Measurements from ENCODE around the gene SYCE1.
"Not testable (repeated sequence)": the region's sequence is repeated elsewhere in the genome, so short reads cannot be mapped to it uniquely, and the experiment has no call there.

SYCE1 gene, protein sequence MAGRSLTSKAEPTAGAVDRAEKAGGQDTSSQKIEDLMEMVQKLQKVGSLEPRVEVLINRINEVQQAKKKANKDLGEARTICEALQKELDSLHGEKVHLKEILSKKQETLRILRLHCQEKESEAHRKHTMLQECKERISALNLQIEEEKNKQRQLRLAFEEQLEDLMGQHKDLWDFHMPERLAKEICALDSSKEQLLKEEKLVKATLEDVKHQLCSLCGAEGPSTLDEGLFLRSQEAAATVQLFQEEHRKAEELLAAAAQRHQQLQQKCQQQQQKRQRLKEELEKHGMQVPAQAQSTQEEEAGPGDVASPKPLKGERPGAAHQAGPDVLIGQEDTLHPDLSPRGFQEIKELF

DNA sequence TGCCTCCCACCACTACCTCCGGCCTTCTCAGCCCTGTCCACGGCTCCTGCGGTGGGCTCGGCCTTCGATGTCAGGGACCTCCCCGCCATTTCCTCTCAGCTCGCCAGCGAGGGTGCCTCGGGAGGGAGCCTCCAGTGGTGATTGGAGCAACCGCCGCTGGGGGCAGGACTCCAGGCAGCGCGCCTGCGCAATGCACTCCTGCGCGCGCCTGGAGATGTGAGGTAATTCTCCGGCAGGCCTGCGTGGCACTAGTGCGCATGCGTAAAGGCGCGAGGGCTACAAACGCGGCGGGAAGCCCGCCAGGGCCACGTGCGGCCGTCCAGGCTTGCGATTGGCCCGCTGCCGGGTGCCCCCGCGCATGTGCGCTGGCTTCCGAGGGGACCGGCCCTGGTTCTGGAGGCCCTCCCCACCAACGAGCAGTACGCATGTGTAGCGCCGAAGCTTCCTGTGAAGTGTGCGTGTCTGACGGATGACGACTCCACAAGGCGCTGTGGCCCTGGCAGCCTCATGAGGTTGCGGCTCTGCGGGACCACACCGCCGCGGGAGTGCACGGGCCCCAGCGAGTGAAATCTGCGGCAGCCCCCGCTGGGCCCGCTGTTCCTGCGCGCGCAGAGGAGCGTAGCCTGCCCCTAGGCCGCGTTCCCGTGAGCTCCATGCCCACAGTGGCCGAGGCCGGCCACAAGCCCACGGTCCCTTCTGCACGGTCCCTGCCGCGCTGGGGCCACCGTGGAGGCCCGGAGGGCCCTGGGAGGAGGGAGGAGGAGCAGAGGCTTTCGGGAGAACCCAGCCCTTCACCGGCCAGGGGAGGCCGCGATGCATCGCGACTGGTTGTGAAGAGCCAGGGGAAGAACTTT, at the start of gene SYCE1:
Gene SYCE1, minus strand, starts transcription at position 143 of the 854 bp plus-strand sequence. Its CDS starts 54 bp downstream, at position 89.
- no peak for DNase-seq

DNA sequence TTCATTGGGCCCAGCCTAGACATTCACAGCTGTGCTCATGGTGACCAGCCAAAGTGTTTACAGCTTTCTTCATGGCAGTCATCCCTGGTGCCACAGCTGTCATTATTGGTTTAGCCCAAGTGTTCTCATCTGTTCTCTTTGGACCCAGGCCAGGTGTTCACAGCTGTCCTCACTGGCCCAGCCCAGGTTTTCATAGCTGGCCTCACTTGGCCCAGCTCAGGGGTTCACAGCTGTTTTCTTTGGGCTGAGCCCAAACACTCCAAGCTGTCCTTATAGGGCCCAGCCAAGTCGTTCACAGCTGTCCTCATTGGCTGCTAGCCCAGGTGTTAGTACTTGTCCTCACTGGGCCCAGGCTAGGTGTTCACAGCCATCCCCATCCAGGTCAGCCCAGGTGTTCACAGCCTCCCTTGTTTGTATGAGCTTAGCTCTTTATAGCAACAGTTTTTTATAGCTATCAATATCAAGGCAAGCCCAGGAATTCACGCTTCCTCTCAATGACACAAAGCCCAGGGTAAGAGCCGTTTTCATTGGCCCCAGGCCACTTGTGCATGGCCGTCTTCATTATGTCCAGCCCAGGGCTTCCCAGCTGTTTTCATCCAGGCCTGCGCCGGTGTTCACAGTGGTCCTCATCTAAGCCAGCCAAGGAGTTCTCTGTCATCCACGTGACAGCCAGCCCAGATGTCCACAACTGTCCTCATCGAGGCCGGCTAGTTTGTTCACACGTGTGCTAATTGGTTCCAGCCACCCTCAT, 49.6 kb upstream of the SYCE1 start:
- DNase-seq = no peak

DNA sequence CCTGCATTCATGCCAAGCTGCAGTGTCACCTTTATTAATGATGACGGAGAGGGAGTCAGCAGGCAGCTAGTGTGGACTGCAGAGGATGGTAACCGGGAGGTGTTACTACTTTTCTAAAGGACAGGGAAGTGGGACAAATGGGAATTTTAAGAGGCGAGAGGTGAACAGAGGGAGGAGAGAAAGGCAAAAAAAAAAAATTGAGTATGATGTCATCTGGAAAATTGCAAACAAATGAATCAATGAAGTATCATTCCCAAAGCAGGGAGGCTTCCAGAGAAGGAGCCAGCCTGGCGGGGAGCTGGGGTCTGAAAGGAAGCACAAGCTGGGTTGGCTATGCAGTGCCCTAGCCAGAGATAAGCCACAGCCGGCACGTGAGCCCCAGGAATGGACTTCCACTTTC, 48.3 kb upstream of the SYCE1 start:
- DNase-seq = no peak

DNA sequence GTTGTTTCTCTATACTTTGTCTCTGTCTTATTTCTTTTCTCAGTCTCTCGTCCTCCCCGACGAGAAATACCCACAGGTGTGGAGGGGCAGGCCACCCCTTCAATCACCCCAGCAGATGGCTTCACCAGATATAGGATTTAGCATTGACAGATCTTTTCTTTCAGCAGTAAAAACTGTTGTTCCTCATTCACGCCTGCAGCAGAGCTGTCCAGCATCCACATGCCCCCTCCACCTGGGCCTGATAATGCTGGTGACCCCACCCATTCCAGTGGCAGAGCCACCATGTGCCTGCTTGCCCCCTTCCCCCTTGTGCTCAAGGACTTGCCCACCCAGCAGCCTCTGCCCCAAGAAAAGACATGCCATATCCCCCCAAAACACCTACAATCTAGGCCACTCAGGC, 45.7 kb upstream of the SYCE1 start:
- no peak for DNase-seq

DNA sequence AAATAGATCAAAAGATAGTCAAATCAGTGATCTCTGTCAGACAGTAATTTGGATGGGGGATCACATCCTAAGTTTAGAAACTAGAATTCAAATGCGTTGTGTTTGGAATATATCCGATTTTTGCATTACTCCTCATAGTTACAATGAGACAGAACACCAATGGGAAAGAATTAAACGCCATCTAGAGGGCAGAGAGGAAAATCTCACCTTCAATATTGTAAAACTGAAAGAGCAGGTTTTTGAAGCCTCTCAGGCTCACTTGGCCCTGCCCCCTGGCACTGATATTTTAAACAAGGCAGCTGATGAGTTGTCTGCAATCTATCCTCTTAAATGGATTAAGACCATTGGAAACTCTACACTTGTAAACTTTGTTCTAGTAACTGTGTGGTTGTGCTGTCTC, 43.5 kb upstream of the SYCE1 start:
- DNase-seq = peak; percentile 4

DNA sequence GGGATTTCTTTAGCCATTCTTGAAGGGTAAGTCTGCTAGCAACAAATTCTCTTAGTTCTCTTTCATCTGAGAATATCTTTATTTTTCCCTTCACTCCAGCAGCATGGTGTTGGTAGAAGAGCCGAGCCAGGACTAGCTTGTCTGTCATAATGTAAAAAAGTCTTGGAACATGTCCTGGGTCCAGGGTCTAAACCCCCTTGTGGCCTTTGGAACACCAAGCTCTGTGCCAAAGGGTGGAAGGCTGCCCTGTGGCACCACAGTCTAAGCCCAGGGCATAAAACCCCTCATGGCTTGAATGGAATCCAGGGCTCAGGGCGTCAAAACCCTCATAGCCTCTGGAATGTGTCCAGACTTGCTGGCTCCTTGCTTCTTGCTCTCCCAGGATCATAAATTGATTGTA, 38.1 kb upstream of the SYCE1 start:
- not testable (repeated sequence) for DNase-seq

DNA sequence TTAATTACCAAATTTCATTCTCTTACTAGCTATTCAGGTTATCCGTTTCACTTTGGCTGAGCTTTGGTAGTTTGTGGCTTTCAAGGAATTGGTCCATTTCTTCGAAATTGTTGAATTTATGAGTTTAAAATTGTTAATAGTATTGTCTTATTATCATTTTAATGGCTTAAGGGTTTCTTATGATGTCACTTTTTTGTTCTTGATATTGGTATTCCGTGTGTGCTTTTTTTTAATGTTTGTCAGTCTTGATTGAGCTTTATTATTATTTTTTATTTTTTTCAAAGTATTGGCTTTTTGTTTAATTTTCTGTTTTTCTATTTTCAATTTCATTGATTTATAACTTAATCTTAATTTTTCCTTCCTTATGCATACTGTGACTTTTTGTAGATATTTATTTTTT, 35.3 kb upstream of the SYCE1 start:
- no peak for DNase-seq

DNA sequence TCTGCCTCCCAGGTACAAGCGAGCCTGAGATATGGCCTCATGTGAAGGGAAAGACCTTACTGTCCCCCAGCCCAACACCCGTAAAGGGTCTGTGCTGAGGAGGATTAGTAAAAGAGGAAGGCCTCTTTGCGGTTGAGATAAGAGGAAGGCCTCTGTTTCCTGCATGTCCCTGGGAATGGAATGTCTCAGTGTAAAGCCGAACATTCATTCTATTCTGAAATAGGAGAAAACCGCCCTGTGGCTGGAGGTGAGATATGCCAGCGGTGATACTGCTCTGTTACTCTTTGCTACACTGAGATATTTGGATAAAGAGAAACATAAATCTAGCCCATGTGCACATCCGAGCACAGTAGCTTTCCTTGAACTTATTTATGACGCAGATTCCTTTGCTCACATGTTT, 34.5 kb upstream of the SYCE1 start:
- not testable (repeated sequence) for DNase-seq

DNA sequence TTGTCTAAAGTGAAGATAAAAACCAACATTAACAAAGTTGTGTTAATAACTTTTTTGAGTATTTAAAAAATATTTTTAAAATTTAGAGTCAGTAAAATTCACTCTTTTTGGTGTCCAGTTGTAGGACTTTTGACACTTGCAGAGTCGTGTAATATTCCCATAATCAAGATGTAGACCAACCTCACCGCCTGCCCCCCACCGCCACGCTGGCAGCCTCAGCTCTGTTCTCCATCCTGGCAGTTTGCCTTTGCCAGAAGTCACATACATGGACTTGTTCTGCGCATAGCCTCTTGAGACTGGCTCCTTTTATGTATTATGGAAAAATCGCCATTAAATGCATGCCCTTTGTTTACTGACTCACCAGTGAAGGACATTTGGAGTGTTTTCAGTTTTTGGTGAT, 27.3 kb upstream of the SYCE1 start:
- no peak for DNase-seq

DNA sequence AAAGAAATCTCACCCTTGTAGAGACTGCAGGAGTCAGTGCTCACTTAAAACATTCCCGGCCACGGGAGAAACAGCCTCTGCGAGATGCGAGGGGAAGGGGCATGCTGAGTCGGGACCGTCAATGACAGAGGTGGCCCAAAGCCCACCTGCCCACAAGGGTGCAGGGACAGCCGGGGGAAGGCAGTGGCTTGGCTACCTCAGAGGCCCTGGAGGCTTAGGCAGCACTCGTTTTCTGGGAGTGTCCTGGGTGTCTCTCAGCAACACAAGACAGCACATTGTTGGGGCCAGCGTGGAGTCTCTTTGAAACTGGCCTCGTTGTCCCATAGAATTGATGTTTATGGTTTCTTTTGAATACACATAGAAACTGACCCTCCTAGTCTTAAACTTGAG, 25.6 kb upstream of the SYCE1 start:
- DNase-seq = no peak

DNA sequence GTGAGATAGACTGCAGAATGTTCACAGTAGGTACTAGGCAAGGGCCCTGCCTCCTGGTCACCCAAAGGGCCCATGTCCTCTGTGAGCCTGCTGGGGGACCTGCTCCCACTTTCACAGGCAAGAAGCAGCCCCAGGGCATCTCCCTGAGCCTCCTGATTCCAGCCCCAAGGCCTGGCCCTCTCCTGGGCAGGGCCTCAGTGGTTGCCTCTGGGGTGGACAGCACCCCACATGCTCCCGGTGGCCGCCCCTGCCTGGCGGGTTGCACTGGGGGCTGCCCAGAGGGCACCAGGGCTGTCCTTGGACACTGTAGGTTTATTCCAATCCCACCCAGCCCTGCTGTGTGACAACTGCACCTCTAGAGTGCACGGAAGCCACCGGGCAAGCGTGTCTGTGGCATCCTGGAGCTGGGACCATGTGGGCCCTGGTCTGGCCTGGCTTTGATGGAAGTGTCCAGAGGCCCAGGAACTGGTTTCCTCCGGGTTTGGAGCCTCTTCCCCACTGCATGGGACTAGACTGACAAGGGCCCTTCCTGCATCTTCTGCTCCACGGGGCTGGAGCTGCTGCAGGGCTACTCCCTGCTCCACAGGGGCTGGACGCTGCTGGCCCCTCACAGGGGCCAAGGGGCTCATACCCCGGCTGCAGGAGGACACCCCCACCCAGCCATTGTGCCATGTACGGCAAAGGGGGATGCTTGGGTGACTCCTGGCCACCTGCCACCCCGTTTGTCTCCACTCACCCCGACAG, 25.0 kb upstream of the SYCE1 start:
- DNase-seq = no peak

DNA sequence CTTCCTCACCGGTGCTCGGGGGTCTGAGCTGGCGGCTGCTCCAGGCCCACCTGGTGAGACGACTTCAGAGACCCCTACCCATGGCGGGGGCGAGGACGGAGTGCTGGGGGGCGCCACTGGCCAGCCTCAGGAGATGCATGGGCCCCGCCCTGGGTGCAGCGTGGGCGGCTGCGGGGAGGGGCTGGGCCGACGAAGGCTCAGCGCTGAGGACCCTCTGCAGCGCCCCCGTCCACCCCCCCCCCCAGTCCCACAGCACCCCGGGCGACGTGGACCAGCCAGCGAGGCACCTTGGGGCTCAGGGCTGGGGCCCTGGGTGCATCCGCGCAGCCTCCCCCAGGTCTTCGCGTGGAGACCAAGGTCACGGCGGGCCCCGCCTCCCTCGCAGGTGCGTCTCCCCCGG, 11.7 kb upstream of the SYCE1 start:
- not testable (repeated sequence) for DNase-seq

DNA sequence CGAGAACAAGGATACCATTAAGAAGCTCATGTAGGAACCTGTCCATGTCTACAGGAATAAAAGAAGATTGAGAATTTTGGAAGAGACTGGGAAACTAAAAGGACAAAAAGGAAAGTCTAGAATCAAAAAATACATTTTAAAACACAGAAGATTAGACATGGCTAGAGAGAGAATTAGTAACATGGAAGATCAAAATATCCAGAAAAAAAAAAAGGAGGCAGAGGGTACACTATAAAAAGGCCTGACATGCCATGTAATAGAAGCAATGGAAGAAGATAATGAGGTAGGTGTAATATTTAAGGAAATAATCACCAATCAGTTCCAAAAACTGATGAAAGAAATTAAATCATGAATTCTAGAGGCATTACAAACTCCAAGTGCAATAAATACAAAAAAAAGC, 8.1 kb upstream of the SYCE1 start:
- not testable (repeated sequence) for DNase-seq

DNA sequence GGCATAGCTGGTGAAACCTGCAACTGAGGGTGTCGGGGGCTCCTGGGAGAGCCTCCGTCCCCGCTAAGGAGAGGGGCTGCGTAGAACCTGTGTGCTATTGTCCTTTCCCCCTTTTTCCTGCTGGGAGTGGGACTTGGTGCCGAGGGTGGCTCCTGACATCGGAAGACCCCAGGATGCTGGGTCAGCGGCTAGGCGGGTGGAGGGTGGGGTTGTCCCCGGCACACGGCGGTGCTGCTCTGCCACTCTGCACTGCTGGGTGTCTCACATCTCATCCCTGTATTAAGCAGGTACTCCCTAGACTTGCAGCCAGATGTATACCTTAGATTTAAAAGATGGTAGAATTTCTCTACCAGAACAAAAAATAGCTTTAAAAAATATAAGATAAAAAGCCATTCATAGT, 6.7 kb upstream of the SYCE1 start:
- DNase-seq = not testable (repeated sequence)

DNA sequence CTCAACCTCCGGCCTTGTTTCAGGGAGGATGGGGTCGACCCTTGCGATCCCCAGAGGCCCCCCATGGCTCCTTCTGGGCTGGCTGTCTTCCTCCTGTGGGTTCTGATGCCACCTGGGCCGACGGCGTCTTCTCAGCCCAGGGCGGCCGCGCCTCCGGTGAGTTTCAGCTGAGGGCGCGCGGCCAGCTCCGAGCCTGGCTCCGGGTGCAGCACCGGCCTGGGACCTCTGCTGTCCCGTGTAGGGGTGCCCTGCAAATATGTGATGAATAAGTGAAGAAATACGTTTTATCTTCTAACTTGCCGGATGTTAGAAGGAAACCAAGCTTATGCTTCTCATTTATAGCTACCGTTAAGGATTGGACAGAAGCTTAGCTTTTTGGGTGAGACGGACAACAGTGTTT, 4.4 kb upstream of the SYCE1 start:
- DNase-seq = not testable (repeated sequence)

DNA sequence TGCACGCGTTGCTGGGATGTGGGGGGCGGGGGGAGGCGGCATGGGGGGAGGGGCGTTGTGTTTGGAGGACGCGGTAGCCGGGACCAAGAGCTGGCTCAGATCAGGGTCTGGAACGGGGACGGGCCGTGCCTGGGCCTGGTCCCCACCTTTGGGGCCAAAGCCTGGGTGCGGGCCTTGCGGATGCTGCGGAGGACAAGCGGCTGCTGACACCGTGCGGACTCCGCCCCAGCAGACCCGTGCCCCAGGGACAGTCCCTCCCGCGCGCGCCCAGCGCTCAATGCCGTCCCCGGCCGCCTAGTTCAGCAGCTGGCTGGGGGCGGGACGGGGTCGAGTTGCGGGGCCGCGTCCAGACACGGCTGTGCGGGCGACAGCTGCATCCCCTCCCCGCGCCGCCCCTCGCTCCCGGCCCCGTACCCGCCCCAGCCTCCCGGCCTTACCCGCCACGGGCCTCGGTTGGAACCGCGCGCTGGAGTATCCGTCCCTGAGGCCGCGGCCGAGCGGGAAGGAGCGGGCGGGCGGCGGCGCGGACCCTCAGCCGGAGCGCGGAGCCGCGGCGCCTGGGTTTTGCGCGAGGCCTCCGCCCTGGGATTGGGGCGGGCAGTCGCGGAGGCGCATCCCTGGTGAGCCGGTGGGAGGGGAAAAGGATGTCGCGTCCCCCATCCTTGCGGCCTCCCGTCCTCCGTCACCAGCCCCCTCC, 3.6 kb upstream of the SYCE1 start:
- not testable (repeated sequence) for DNase-seq

DNA sequence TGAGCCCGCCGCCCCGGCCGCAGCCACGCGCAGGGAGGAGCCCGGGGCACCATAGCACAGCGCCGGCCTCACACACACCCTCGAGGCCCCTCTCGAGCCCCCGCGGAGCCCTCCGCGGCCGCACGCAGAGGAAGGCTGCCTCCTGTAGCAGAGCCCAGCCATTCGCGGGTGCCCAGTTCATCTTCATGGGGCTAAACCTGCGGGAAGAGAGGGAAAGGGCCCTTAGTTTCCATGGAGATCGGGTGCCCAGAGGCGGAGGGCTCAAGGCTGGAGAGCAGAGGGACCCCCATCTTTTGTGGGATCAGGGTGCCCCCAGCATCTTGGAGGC, 2.9 kb upstream of the SYCE1 start:
- no peak for DNase-seq

DNA sequence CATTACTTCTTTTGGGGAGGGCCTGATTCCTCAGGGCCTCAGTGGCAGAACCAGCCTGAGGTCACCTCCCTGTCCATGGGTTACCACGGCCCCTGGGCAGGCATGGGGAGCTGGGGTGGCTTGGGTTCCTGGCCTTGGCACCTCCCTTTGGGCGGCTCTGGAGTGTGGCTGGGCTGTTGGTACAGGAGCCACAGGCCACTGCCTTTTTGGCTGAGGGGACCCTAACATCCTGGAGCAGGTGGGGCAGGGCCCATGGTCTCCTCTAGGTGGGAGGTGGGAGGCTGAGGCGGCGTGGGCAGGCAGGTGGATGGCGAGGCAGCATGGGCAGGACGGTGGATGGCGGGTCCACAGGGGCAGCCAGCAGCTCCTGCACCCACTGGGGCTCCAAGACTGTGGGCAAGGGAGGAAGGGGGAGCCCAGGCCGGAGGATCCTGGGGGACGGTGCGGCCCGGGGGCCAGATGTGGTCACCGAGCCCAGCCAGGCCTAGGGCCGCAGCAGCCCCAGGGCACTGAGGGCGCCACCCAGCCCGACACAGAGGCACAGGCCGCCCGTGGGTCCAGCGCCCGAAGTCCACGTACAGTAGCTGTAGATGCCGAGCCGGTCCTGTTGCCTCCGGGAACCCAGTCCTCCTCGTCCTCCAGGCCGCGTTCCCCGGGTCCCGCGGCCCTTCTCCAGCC, 2.4 kb upstream of the SYCE1 start:
- DNase-seq = no peak

DNA sequence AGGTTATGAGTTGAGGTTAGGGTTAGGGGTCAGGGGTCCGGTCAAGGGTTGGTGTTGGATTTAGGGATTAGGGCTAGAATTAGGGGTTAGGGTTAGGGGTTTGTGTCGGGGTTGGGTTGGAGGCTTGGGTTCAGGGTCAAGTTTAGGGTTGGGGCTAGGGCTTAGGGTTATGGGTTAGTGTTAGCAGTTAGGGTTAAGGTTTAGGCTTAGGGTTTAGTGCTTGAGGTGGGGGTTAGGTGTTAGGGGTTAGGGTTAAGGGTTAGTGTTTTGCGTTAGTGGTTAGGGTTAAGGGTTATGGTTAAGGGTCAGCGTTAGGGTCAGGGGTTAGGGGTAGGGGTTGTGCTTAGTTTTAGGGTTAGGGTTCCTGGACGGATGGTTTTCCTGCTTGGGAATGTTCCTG, 1.7 kb upstream of the SYCE1 start:
- DNase-seq = no peak

DNA sequence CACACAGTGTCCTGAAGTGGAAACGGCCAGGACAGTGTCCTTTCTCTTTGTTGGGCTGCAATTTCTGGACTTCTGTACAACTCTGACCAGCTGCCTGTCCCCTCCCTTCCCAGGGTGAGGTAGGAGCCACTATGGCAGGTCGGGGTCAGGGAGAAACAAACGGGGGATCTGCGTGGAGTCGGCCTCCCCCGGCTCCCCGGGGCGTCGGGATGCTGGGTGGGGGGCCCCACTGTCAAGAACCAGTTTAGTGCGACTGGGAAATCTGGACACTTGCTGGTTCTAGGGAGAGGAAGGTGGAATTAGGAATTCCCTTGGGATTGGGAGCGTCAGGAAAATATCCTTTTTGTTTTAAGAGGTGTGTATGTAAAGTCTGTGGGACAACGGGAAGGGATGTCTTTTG, 567 bp downstream of the SYCE1 start:
- no peak for DNase-seq

DNA sequence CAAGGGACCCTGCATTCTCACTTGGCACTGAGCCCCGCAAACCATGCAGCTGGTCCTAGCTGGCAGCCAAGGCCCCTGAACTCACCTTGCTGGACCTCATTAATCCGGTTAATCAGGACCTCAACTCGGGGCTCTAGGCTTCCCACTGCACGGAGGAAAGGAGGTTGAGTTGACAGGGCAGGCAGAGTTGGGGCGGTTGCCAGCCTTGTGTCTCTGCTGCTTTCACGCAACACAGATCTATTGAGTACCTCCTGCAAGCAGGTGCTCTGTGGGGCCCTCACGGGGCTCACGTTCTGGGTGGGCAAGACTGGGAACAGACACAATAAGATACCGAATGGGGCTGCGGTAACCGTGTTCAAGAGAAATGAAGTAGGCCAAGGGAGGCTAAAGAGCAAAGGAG, 6.2 kb downstream of the SYCE1 start:
- DNase-seq = no peak

DNA sequence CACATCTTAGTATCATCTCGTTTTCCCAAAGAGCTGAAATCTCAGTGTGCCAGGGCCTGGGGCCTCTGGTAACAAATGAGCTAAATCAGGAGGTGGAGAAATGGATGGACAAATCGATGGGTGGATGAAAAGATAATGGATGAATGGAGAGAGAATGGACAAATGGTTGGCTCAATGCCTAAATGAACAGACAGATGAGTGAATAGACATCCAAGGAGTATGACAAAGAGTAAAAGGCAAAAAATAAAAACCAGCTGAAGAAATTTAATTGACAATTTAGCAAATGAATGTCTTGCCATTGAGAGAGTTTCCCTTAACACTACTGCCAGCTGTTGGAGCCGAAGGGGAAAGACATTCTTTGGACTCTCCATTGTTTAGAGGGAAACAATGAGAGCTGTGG, 8.0 kb downstream of the SYCE1 start:
- DNase-seq = no peak
